DMS79 treated with DMSO at 0.1 percent for 48 hours (cell line): ENCODE measurements around the gene R3HDM1.
"Not testable (repeated sequence)": the region's sequence is repeated elsewhere in the genome, so short reads cannot be mapped to it uniquely, and the experiment has no call there.

Experiments
- DNase-seq: peaks from one replicate; lab custom pipeline; 2025; lab: John Stamatoyannopoulos, UW

The R3HDM1 gene

GRCh38 chr2:135573620-135574019, 42.3 kb downstream of the R3HDM1 start:
- DNase-seq, result no peak

- DNase-seq, result no peak
These were observed 50.0 kb downstream of the R3HDM1 start for GRCh38 chr2:135581282-135581681.

GRCh38 chr2:135582383-135582782, 51.1 kb downstream of the R3HDM1 start:
- no peak for DNase-seq

- no peak for DNase-seq
These were observed 54.3 kb downstream of the R3HDM1 start for GRCh38 chr2:135585586-135585985.

- DNase-seq, result no peak
These were observed 54.9 kb downstream of the R3HDM1 start for GRCh38 chr2:135586148-135586547.

GRCh38 chr2:135587958-135588357, 56.7 kb downstream of the R3HDM1 start:
- DNase-seq, result no peak

GRCh38 chr2:135590619-135591260, 59.5 kb downstream of the R3HDM1 start:
- DNase-seq, result no peak

- DNase-seq, result no peak
These were observed 69.6 kb downstream of the R3HDM1 start for GRCh38 chr2:135600915-135601314.

GRCh38 chr2:135603543-135603942, 72.3 kb downstream of the R3HDM1 start:
- no peak for DNase-seq

GRCh38 chr2:135607561-135607960, 76.3 kb downstream of the R3HDM1 start:
- no peak for DNase-seq

- DNase-seq, result no peak
These were observed 81.0 kb downstream of the R3HDM1 start for GRCh38 chr2:135612319-135612718.

- DNase-seq, result no peak
These were observed 84.1 kb downstream of the R3HDM1 start for GRCh38 chr2:135615404-135615803.

- no peak for DNase-seq
These were observed 86.3 kb downstream of the R3HDM1 start for GRCh38 chr2:135617501-135618015.

- no peak for DNase-seq
These were observed 88.9 kb downstream of the R3HDM1 start for GRCh38 chr2:135620198-135620597.

- DNase-seq, result no peak
These were observed 98.2 kb downstream of the R3HDM1 start for GRCh38 chr2:135629520-135629919.

- not testable (repeated sequence) for DNase-seq
These were observed 98.8 kb downstream of the R3HDM1 start for GRCh38 chr2:135630034-135630433.

GRCh38 chr2:135630488-135630887, 99.2 kb downstream of the R3HDM1 start:
- no peak for DNase-seq

- DNase-seq, result no peak
These were observed 102.3 kb downstream of the R3HDM1 start for GRCh38 chr2:135633582-135633981.

- DNase-seq, result no peak
These were observed 104.0 kb downstream of the R3HDM1 start for GRCh38 chr2:135635212-135635835.

GRCh38 chr2:135636982-135637381, 105.7 kb downstream of the R3HDM1 start:
- no peak for DNase-seq

GRCh38 chr2:135637456-135638087, 106.3 kb downstream of the R3HDM1 start:
- no peak for DNase-seq

GRCh38 chr2:135638825-135639224, 107.5 kb downstream of the R3HDM1 start:
- DNase-seq, result no peak
